ENCODE data around the gene APCDD1L. TPM values are rescaled to one million over a fixed set of nuclear protein-coding genes. Genes with fewer than 3 reads are reported as not detected.
"Not testable (repeated sequence)": the region's sequence is repeated elsewhere in the genome, so short reads cannot be mapped to it uniquely, and the experiment has no call there.

Gene APCDD1L
- total RNA-seq, 1 experiment from 2014 or later: not detected

GRCh38 chr20:58440021-58440767 lies 75.0 kb downstream of the APCDD1L start:
- DNase-seq (ENCODE audit: low read depth, low spot score): peak; percentile 46
- in situ Hi-C loops (cut with HindIII; ENCODE audit: low pct_unique_long_range_greater_than_20kb, low sequenced_read_pairs): loop anchor here (25.0 kb wide), 1 partner anchor 203 kb away; the partner anchor contains the start of gene ANKRD60

DNA sequence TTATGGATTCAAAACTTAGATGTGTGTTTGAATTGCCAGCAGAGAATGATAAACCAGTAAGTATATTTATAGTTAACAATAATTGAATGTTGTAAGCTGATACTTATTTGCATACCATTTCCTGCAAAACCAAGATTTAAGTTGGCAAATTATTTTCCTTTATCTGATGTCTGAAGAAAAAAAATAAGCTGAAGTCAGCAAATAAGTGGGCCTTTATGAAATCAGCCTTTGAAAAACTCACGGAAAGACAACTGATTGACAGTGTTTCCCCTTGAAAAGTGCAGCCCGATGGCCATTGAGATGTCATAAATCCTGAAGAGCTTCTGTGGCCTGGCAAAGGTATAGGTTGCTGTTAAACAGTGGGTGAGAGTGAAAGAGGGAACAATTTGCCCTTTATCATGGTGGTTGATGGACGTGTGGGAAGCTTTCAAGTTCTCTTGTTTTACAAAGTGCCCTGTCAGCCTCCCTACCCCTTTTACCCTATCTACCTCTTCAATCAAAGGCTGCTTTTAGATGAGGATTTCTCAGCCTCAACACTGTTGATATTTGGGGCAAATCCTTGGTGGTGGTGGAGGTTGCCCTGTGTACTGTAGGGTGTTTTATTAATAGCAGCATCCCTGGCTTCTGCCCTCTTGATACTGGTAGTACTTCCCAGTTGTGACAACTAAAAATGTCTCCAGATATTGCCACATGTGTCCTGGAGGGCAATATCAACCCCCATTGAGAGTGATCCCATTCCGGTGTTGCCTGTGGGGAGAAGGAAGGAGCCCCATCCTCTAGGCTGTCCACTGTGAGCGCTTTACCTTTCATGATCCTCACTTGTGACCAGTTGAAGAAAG lies 76.0 kb downstream of the APCDD1L start:
- in situ Hi-C loops (cut with HindIII; ENCODE audit: low pct_unique_long_range_greater_than_20kb, low sequenced_read_pairs): loop anchor here (25.0 kb wide), 1 partner anchor 202 kb away; the partner anchor contains the start of gene ANKRD60
- DNase-seq (ENCODE audit: low read depth, low spot score): peak; percentile 43

DNA sequence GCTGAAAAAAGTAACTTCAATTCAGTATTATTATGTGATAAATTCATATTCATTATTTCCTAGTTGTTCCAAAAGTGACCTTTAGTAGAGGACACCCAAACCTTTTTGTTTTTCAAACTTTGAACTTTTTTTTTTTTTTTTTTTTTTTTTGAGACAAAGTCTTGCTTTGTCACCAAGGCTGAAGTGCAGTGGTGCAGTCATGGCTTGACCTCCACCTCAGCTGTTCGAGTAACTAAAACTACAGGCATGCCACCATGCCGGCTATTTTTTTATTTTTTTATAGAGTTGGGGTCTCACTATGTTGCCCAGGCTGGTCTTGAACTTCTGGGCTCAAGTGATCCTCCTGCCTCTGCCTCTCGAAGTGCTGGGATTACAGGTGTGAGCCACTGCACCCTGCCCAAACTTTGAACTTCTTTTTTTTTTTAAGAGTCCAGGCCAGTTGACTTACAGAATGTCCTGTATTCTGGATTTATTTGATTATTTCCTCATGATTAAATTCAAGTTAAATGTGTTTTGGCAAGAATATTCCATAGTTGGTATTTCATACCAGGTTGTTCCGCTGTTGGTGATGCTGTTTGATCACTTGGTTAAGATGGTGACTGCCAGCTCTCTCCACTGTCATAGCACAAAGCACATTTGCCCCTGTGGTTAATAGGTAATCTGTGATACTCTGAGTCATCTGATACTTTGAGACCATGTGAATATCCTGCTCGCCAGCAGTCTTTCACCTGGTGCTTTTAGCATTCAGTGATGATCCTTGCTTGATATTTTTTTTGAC lies 78.1 kb downstream of the APCDD1L start:
- DNase-seq (ENCODE audit: low read depth, low spot score): no peak
- in situ Hi-C loops (cut with HindIII; ENCODE audit: low pct_unique_long_range_greater_than_20kb, low sequenced_read_pairs): loop anchor here (25.0 kb wide), 1 partner anchor 200 kb away; the partner anchor contains the start of gene ANKRD60

DNA sequence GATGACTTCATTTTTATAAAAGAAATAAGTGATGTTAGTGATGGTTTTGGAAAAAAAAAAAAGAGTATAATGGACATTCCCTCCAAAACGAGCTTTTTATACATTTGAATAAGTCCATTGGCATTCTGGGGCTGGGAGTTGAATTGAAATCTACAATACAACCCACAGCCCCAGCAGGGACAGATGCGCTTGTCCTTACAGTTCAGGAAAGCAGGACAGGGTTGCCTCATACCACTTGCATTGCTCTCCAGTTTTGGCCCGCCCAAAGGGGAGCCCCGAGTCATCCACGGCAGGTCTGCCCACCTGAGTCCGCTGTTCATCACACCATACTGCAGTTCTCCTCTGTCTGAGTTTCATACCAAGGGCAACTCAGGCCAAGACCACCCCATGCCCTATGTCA lies 80.0 kb downstream of the APCDD1L start:
- no peak for DNase-seq (ENCODE audit: low read depth, low spot score)
- in situ Hi-C loops (cut with HindIII; ENCODE audit: low pct_unique_long_range_greater_than_20kb, low sequenced_read_pairs): loop anchor here (25.0 kb wide), 1 partner anchor 198 kb away; the partner anchor contains the start of gene ANKRD60

DNA sequence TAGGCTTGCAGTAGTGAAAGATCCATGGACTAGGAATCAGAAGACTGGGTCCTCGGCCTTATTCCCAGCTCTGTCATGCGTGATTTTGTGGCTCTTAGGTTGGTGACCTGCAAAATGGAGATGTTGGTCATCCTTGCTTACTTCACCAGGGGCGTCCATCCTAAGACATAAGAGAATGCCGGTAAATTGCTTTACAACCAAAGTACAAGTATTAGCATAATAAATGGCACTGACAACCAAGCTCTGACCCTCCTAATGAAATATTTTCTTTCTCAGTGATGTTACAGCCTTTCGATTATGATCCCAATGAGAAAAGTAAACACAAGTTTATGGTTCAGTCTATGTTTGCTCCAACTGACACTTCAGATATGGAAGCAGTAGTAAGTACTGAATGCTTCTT lies 80.9 kb downstream of the APCDD1L start:
- no peak for DNase-seq (ENCODE audit: low read depth, low spot score)
- in situ Hi-C loops (cut with HindIII; ENCODE audit: low pct_unique_long_range_greater_than_20kb, low sequenced_read_pairs): loop anchor here (25.0 kb wide), 1 partner anchor 197 kb away; the partner anchor contains the start of gene ANKRD60

GRCh38 chr20:58433759-58434158 lies 81.4 kb downstream of the APCDD1L start:
- in situ Hi-C loops (cut with HindIII; ENCODE audit: low pct_unique_long_range_greater_than_20kb, low sequenced_read_pairs): loop anchor here (25.0 kb wide), 1 partner anchor 196 kb away; the partner anchor contains the start of gene ANKRD60
- no peak for DNase-seq (ENCODE audit: low read depth, low spot score)

- in situ Hi-C loops (cut with HindIII; ENCODE audit: low pct_unique_long_range_greater_than_20kb, low sequenced_read_pairs): loop anchor here (25.0 kb wide), 1 partner anchor 196 kb away; the partner anchor contains the start of gene ANKRD60
- DNase-seq (ENCODE audit: low read depth, low spot score): no peak
These were observed 82.1 kb downstream of the APCDD1L start for GRCh38 chr20:58433029-58433647.

DNA sequence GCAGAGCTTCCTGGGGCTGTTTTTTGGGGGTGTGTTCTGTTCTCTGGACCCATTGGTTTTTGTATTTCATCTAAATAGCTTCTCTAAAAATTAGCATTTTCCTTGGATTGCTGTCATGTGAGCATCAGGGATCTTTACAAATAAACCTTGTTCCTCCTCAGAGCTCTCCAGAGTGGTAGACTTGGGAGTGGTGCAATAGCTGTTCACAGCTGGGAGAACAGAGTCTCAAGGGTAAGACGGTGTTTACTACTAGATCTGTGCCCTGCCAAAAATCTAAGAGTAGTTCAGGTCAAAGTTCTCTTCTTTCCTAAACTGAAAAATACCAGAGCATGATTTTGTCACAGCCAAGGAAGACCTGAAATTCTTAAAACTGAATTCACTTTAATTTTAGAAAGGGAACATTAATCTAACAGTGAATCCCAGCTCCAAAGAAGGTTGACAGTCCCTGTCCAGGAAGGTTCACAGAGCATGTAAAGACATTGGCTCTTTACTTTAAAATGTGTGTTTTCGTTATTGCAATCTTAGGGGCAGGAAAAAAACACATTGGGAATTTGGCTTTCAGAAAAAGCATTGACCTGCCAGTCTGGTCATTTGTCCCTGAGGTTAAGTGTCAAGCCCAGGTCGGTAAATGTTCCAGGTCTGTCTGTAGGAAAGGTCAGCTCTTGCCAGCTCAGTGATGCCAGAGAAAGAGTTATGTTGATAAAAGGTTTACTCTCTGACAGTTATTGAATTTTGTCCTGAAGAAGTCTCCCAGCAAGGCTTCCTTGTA lies 82.8 kb downstream of the APCDD1L start:
- no peak for DNase-seq (ENCODE audit: low read depth, low spot score)
- in situ Hi-C loops (cut with HindIII; ENCODE audit: low pct_unique_long_range_greater_than_20kb, low sequenced_read_pairs): loop anchor here (25.0 kb wide), 1 partner anchor 195 kb away; the partner anchor contains the start of gene ANKRD60

GRCh38 chr20:58431134-58431533 lies 84.1 kb downstream of the APCDD1L start:
- in situ Hi-C loops (cut with HindIII; ENCODE audit: low pct_unique_long_range_greater_than_20kb, low sequenced_read_pairs): loop anchor here (25.0 kb wide), 1 partner anchor 194 kb away; the partner anchor contains the start of gene ANKRD60
- DNase-seq (ENCODE audit: low read depth, low spot score): no peak

DNA sequence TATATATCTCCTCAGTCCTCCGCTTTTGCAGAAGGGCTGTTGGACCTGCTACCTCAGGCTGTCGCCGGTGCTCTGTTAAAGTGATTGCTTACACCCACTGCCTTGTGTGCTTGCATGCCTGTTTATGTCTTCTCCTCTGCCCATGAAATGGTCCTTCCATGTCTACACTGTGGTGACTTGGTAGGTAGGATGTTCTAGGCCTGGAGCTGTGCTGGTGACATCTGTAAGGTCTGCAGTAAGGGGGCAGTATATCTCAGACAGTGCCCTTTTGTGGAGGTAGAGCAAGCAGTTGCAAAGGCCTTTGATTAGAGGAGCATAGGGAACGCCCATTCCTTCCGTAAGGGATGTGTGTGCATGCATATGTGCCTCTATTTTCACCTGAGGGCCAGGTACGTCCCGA lies 85.9 kb downstream of the APCDD1L start:
- DNase-seq (ENCODE audit: low read depth, low spot score): peak; percentile 35
- in situ Hi-C loops (cut with HindIII; ENCODE audit: low pct_unique_long_range_greater_than_20kb, low sequenced_read_pairs): loop anchor here (25.0 kb wide), 1 partner anchor 192 kb away; the partner anchor contains the start of gene ANKRD60

GRCh38 chr20:58428364-58428763 lies 86.8 kb downstream of the APCDD1L start:
- DNase-seq (ENCODE audit: low read depth, low spot score): no peak
- in situ Hi-C loops (cut with HindIII; ENCODE audit: low pct_unique_long_range_greater_than_20kb, low sequenced_read_pairs): loop anchor here (25.0 kb wide), 1 partner anchor 191 kb away; the partner anchor contains the start of gene ANKRD60

DNA sequence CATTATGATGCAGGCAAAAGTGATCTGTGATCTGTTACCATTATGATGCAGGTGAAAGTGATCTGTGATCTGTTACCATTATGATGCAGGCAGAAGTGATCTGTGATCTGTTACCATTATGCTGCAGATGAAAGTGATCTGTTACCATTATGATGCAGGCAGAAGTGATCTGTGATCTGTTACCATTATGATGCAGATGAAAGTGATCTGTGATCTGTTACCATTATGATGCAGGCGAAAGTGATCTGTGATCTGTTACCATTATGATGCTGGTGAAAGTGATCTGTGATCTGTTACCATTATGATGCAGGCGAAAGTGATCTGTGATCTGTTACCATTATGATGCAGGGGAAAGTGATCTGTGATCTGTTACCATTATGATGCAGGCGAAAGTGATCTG lies 87.6 kb downstream of the APCDD1L start:
- DNase-seq (ENCODE audit: low read depth, low spot score): not testable (repeated sequence)
- in situ Hi-C loops (cut with HindIII; ENCODE audit: low pct_unique_long_range_greater_than_20kb, low sequenced_read_pairs): loop anchor here (25.0 kb wide), 1 partner anchor 190 kb away; the partner anchor contains the start of gene ANKRD60

DNA sequence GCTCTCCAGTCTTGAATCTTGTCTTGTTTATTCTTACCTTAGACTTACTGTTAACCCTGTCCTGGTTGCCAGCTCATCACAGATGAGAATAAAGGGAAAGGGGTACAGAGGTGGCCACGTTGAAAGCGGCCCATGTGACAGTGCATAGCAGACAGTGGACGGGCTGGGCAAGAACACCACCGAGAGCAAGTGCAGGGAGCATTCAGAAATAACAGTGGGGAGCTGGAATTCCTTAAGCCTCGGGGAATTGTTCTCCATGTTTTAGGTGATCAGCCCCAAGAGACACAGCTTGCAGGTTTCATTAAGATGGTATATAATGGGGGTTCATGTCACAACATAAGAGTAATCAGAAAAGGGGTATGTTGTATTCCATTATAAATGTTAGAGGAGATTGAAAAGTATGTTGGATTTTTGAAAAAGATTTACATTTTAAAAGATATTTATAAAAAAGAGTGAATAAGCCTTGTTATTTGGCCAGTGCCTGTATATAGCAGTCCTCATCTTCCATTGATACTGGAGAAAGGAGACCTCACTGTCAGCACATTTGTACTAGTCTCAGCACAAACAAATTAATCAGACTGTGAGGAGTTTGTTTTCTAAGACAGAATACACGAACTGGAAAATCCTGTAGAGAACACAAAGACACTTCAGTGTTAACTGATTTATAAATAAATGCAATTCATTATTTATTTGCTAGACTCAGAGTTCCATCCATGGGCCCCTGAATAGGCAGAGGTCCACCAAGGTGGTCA lies 90.8 kb downstream of the APCDD1L start:
- DNase-seq (ENCODE audit: low read depth, low spot score): no peak
- in situ Hi-C loops (cut with HindIII; ENCODE audit: low pct_unique_long_range_greater_than_20kb, low sequenced_read_pairs): no loop called here

GRCh38 chr20:58421497-58421850 lies 93.7 kb downstream of the APCDD1L start:
- DNase-seq (ENCODE audit: low read depth, low spot score): no peak
- in situ Hi-C loops (cut with HindIII; ENCODE audit: low pct_unique_long_range_greater_than_20kb, low sequenced_read_pairs): no loop called here

DNA sequence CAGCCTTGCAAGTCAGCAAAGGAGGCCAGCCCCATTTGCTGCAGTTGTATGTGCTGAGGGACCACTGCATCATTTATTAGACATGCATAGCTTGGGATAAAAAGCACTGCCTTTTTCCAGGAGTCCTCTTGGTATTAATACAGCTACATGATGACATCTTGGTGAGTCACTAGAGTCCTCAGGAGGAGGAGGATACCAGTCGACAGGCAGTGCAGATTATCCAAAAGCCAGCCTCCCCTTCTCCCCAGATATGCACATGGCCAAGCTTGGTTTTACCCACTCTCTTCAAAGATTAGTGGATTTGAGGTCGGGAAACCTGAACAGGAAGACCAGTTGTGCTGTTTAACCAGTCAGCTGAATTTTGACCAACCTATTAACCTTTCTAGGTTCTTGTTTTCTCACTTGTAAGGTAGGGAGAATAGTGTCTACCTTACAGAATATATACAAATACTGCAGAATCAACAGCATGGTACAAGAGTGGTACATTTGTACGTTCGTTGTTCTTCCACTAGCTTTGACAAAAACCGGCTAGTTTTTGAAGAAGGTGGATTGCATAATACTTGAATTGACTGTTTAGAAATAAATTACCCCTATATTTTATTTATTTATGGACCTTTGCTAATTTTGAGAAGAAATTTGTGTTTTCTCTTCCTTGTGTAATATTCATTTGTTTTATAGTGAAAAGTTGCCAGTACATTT lies 94.3 kb downstream of the APCDD1L start:
- DNase-seq (ENCODE audit: low read depth, low spot score): no peak
- in situ Hi-C loops (cut with HindIII; ENCODE audit: low pct_unique_long_range_greater_than_20kb, low sequenced_read_pairs): no loop called here
